ENCODE results near the gene KIZ. TPM values are rescaled to one million over a fixed set of nuclear protein-coding genes. Genes with fewer than 3 reads are reported as not detected.

Gene KIZ
- polyA plus RNA-seq, 1 experiment = 13.6 TPM

DNA sequence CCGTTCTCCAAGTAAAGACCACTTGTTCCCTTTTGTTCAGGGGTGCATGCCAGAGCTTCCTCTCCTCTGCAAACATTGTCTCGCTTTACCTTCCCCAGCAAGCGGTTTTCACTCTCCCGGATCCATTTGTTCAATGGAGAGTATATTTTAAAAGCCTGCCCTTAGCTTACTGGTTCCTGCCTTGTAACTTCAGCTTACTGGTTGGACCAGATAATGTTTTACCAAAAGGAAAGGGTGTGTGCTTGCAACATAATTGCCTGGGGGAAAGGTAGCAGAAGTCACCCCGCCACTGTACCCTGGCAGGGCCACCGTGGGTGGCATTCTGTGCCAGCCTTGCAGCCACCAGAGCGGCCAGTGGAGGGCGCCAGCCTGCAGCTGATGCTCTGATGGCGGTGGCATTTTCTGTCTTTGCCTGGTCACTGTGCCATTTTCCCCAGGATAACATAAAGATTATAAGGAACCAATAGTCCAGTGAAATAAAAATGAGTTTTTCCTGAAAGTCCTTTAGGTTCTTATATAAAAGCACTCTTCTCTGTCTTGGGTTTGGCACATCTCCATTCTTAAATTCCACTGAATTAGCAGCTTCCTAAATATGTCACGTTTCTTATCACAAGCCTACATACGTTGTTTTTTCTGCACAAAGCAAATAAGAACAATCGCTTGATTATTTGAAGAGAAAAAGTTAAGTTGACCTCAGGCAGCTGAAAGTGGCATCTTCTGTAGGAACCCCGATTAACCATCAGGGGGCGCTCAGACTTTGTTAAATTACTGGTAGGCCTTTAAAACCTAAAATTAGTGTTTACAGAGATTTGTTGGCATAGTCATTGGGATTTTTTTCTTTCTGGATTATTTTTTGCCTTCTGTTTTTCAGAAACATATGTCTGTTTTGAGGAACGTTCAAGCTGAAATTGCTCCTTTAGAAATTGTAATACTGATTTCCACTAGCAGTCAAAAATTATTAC, 109.9 kb downstream of the KIZ start:
- ChIA-PET POLR2A (interaction anchor here (0.6 kb wide), 1 partner anchor 262 kb away, joined by 3 read pairs; no protein-coding TSS in a partner anchor), CTCF (interaction anchor here (0.7 to 9.4 kb wide), 58 partner anchors 9 to 1190 kb away, joined by 3 to 208 read pairs (median 4); partner anchors contain the start of genes KIZ, NKX2-2 and XRN2)
- H3K4me3 ChIP-seq (ENCODE audit: low read depth, low read length) = no peak overlapping the region

GRCh38 chr20:21237956-21238799, 112.3 kb downstream of the KIZ start:
- TF ChIP-seq, protein P1, sequence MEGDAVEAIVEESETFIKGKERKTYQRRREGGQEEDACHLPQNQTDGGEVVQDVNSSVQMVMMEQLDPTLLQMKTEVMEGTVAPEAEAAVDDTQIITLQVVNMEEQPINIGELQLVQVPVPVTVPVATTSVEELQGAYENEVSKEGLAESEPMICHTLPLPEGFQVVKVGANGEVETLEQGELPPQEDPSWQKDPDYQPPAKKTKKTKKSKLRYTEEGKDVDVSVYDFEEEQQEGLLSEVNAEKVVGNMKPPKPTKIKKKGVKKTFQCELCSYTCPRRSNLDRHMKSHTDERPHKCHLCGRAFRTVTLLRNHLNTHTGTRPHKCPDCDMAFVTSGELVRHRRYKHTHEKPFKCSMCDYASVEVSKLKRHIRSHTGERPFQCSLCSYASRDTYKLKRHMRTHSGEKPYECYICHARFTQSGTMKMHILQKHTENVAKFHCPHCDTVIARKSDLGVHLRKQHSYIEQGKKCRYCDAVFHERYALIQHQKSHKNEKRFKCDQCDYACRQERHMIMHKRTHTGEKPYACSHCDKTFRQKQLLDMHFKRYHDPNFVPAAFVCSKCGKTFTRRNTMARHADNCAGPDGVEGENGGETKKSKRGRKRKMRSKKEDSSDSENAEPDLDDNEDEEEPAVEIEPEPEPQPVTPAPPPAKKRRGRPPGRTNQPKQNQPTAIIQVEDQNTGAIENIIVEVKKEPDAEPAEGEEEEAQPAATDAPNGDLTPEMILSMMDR (IDR thresholded peaks at IDR 0.05; ENCODE audit: insufficient read depth, low read depth, low read length) = no peak
- DNase-seq (ENCODE audit: low read depth) = no peak
- POLR2A ChIA-PET = no interaction called here
- Histone ChIP-seq H3K27me3 (ENCODE audit: control insufficient read depth, insufficient read depth, low read length) (no peaks in the 10 kb centered on the region), H3K36me3 (ENCODE audit: control insufficient read depth, insufficient read depth, low read length) (peaks cover 5% of the 10 kb centered on the region), H3K4me3 (ENCODE audit: low read depth, low read length) (no peak overlapping the region)
- CTCF ChIA-PET = interaction anchor here (4.5 to 9.4 kb wide), 2 partner anchors 251 to 264 kb away, joined by 61 to 208 read pairs; no protein-coding TSS in a partner anchor

More for the DNA sequence above, 109.9 kb downstream of the KIZ start:
- peak; percentile 8 for DNase-seq (ENCODE audit: low read depth)
- Histone ChIP-seq H3K27me3 (ENCODE audit: control insufficient read depth, insufficient read depth, low read length) (no peaks in the 10 kb centered on the region), H3K36me3 (ENCODE audit: control insufficient read depth, insufficient read depth, low read length) (peaks cover 6% of the 10 kb centered on the region)
- TF ChIP-seq, protein P1 (IDR thresholded peaks at IDR 0.05; ENCODE audit: insufficient read depth, low read depth, low read length) = peak; percentile 91

GRCh38 chr20:21238818-21239536, 113.1 kb downstream of the KIZ start:
- peaks cover 5% of the 10 kb centered on the region for H3K36me3 ChIP-seq (ENCODE audit: control insufficient read depth, insufficient read depth, low read length)
- H3K27me3 ChIP-seq (ENCODE audit: control insufficient read depth, insufficient read depth, low read length) = no peaks in the 10 kb centered on the region
- CTCF ChIA-PET = interaction anchor here (9.4 kb wide), 1 partner anchor 264 kb away, joined by 208 read pairs; no protein-coding TSS in a partner anchor
- POLR2A ChIA-PET = no interaction called here
- H3K4me3 ChIP-seq (ENCODE audit: low read depth, low read length) = no peak overlapping the region
- no peak for DNase-seq (ENCODE audit: low read depth)
- TF ChIP-seq, protein P1 (IDR thresholded peaks at IDR 0.05; ENCODE audit: insufficient read depth, low read depth, low read length) = no peak

DNA sequence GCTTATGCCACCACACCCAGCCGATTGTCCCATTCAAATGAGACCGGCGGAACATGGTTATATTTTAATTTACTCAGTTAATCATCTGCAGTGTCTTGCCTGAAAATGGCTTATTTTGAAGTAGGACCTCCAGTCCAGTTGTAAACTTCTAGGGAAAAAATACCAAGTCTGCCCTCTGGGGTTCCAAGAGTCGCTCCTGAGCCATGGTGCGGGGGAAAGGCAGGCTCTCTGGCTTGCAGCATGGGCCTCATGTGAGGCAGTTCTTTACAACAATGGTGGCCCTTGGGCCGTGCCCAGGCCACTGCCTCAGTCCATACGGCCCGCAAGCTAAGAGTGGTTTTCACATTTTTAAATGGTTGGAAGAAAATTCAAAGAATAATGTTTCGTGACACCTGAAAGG, 114.5 kb downstream of the KIZ start:
- no peak for DNase-seq (ENCODE audit: low read depth)
- POLR2A ChIA-PET = no interaction called here

More for the DNA sequence above, 114.5 kb downstream of the KIZ start:
- Histone ChIP-seq H3K4me3 (ENCODE audit: low read depth, low read length) (no peak overlapping the region), H3K27me3 (ENCODE audit: control insufficient read depth, insufficient read depth, low read length) (no peaks in the 10 kb centered on the region), H3K36me3 (ENCODE audit: control insufficient read depth, insufficient read depth, low read length) (peaks cover 9% of the 10 kb centered on the region)
- TF ChIP-seq, protein P1 (IDR thresholded peaks at IDR 0.05; ENCODE audit: insufficient read depth, low read depth, low read length) = no peak
- CTCF ChIA-PET = interaction anchor here (9.4 kb wide), 1 partner anchor 262 kb away, joined by 208 read pairs; no protein-coding TSS in a partner anchor
